NCI-H82 treated with DMSO at 0.1 percent for 48 hours (cell line): Measurements from ENCODE around the gene CEP63.

Experiments
- DNase-seq: peaks from one replicate; lab custom pipeline; 2025; ENCODE audit not compliant: unreplicated experiment; lab: John Stamatoyannopoulos, UW

CEP63 gene

GRCh38 chr3:134485718-134486576, at the start of gene CEP63, which contains the start of gene ANAPC13:
TSS of gene CEP63 (plus strand) at chr3:134486057. CDS start at chr3:134495321, 9,264 bp downstream.
TSS of gene ANAPC13 (minus strand) at chr3:134485985. CDS start at chr3:134482904, 3,081 bp downstream.
- peak; percentile 97 for DNase-seq

- no peak for DNase-seq
Observed at GRCh38 chr3:134437211-134437752, 48.6 kb upstream of the CEP63 start.

- no peak for DNase-seq
Observed at GRCh38 chr3:134441321-134441720, 44.5 kb upstream of the CEP63 start.

GRCh38 chr3:134441821-134442220, 44.0 kb upstream of the CEP63 start:
- DNase-seq, result no peak

GRCh38 chr3:134445095-134445494, 40.8 kb upstream of the CEP63 start:
- no peak for DNase-seq

- no peak for DNase-seq
Observed at GRCh38 chr3:134445636-134446035, 40.2 kb upstream of the CEP63 start.

GRCh38 chr3:134446800-134447199, 39.1 kb upstream of the CEP63 start:
- no peak for DNase-seq

GRCh38 chr3:134447351-134447750, 38.5 kb upstream of the CEP63 start:
- DNase-seq, result no peak

GRCh38 chr3:134448664-134449063, 37.2 kb upstream of the CEP63 start:
- DNase-seq, result no peak

GRCh38 chr3:134449277-134449676, 36.6 kb upstream of the CEP63 start:
- DNase-seq, result peak; percentile 74

GRCh38 chr3:134449951-134450350, 35.9 kb upstream of the CEP63 start:
- peak; percentile 38 for DNase-seq

GRCh38 chr3:134453631-134454030, 32.2 kb upstream of the CEP63 start:
- DNase-seq, result no peak

- no peak for DNase-seq
Observed at GRCh38 chr3:134457376-134458074, 28.3 kb upstream of the CEP63 start.

GRCh38 chr3:134458406-134458945, 27.4 kb upstream of the CEP63 start:
- no peak for DNase-seq

GRCh38 chr3:134459562-134459961, 26.3 kb upstream of the CEP63 start:
- DNase-seq, result no peak

- DNase-seq, result no peak
Observed at GRCh38 chr3:134460965-134461364, 24.9 kb upstream of the CEP63 start.

GRCh38 chr3:134462331-134462941, 23.4 kb upstream of the CEP63 start:
- no peak for DNase-seq

GRCh38 chr3:134463676-134464063, 22.2 kb upstream of the CEP63 start:
- DNase-seq, result no peak

- no peak for DNase-seq
Observed at GRCh38 chr3:134464064-134464688, 21.7 kb upstream of the CEP63 start.

- DNase-seq, result no peak
Observed at GRCh38 chr3:134464689-134465365, 21.0 kb upstream of the CEP63 start.
